Mucosa of rectum (tissue), 2 donors: ENCODE results near the gene UBR4.

Source experiments
- H3K27ac ChIP-seq, 2 donors: one replicate each; pipeline ENCODE4 v1.7.0; 2013; ENCODE audit warnings: inconsistent platforms in 2 of 2, low read depth in 2 of 2, low read length in 2 of 2
- H3K27me3 ChIP-seq, 2 donors: one replicate each; pipeline ENCODE4 v1.7.0; 2013; ENCODE audit warnings: low read length in 2 of 2; ENCODE audit not compliant: control insufficient read depth in 2 of 2, insufficient read depth in 2 of 2
- H3K36me3 ChIP-seq, 2 donors: one replicate each; pipeline ENCODE4 v1.7.0; 2013; ENCODE audit warnings: low read length in 2 of 2; ENCODE audit not compliant: control insufficient read depth in 2 of 2, insufficient read depth in 2 of 2
- H3K4me1 ChIP-seq, 2 donors: one replicate each; pipeline ENCODE4 v1.7.0; 2013; ENCODE audit warnings: low read length in 2 of 2, mild to moderate bottlenecking in 1 of 2; ENCODE audit not compliant: control insufficient read depth in 2 of 2, insufficient read depth in 2 of 2
- H3K4me3 ChIP-seq, 2 donors: one replicate each; pipeline ENCODE4 v1.7.0; 2013; ENCODE audit warnings: low read length in 2 of 2
- H3K9ac ChIP-seq, 2 donors: one replicate each; pipeline ENCODE4 v1.7.0; 2013; ENCODE audit warnings: low read length in 2 of 2, low read depth in 1 of 2, mild to moderate bottlenecking in 1 of 2
- H3K9me3 ChIP-seq, 2 donors: one replicate each; pipeline ENCODE4 v1.7.0; 2013; ENCODE audit warnings: low read length in 2 of 2; ENCODE audit not compliant: control insufficient read depth in 2 of 2
- donor health status: healthy.
- donor health status: Normal muscosa, but diverticular disease.

The UBR4 gene

DNA sequence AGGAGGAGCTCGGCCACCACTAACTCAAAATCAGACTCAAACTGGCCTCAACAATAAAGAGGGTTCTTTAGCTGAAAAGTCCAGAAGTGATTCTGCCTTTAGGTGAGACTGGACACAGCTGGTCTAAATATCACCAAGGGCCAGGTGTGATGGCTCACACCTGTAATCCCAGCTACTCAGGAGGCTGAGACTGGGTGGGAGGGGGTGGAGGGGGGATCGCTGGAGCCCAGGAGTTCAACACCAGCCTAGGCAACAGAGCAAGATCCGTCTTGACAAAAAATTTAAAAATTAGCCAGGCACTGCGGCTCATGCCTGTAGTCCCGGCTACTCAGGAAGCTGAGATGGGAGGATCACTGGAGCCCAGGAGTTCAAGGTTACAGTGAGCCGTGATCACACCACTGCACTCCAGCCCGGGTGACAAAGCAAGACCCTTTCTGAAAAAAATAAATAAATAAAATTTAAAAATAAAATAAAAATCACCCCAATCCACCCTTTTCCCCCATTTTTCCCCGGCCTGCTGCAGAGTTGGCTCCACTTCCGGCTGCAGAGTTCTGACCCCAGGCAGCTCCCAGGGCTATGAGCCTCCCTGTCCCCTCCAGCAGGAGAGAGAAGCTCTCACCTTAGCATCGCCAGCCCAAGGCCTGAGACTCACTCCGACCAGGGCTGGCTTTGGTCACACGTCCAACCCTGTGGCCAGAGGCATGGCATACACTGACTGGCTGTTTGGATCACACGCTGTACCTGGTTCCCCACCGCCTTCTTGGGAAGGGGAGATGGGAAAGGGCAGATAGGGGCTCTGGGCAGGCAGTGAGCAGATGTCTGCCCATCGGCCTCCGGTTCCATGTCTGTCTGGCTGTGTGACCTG is 166.3 kb downstream of the UBR4 start:
- Histone ChIP-seq H3K9me3 (no peaks in the 10 kb centered on the region), H3K36me3 (no peaks in the 10 kb centered on the region), H3K27me3 (peaks cover 0 to 3% of the 10 kb centered on the region in 2 donors), H3K4me3 (no peak overlapping the region), H3K4me1 (peaks cover 0 to 3% of the 10 kb centered on the region in 2 donors), H3K27ac (no peak overlapping the region), H3K9ac (no peak overlapping the region)

DNA sequence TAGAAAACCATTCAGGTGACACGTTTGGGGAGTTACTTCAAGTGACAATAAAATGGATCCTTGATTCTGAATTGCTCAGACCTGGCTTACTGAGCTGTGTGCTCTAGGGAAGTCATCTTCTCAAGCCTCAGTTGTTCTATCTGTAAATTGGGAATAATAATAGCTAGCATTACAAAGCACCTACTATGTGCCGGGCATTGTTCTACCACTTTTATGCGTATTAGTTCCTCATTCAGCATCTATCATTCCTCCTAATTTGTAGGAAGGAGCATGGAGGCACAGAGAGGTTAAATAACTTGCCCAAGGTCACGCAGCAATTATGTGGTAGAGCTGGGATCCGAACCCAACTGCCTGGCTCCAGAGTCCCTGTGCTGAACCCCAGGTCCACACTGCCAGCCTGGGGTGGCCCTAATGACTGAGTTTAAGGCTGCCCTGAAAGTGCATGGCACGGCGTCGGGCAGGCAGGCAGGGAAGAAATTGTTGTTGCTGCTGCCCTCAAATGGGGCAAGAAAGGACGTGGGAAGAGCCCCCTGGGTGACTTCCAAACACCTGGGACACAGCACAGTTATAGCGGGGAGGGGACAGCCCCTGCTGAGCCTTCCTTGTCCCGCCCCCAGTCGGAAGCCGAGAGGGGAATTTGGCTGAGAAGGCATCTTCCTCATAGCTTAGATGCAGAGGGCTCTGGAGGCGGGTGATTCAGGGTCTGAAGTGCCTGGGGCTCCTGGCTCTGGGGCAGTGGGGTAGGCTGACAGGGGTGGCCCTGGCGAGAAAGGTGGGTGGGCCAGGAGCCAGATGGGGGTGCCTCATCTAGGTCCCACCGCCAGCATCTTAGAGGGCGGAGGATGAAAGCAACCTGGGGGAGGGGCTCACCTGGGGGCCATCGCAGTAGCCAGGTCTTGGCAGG is 167.1 kb downstream of the UBR4 start:
- Histone ChIP-seq H3K27ac (no peak overlapping the region), H3K27me3 (peaks cover 0 to 3% of the 10 kb centered on the region in 2 donors)

DNA sequence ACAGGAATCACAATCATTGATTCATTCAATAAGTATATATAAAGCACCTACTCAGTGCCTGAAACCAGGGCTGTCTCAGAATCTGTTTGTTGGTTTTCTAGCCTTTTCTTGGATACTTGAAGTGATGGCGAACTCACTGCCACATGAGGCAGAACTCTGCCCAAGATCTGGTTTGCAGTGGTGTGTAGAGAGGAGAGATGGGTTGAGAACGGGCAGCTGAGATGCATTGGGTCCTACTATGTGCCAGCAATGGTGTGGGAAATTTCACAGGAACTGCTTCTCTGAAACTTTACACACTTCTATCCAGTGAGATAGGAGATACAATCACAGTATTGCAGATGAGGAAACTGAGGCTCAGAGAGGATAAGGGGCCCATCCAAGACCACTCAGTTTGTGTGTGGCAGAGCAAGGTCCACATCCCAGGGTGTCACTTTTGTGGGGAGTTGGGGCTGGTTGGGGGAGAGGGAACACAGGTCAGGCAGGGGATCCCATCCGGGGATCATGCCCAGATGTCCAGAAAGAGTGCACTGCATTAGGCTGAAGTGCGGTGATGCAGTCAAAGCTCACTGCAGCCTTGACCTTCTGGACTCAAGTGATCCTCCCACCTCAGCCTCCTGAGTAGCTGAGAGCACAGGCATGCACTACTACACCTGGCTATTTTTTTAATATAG is 169.9 kb downstream of the UBR4 start:
- Histone ChIP-seq H3K36me3 (no peaks in the 10 kb centered on the region), H3K9me3 (no peaks in the 10 kb centered on the region), H3K27ac (no peak overlapping the region), H3K27me3 (peaks cover 0 to 3% of the 10 kb centered on the region in 2 donors), H3K9ac (no peak overlapping the region), H3K4me1 (peaks cover 0 to 4% of the 10 kb centered on the region in 2 donors), H3K4me3 (no peak overlapping the region)

More for the DNA sequence above, 167.1 kb downstream of the UBR4 start:
- H3K9ac ChIP-seq: no peak overlapping the region
- H3K4me1 ChIP-seq: peaks cover 0 to 3% of the 10 kb centered on the region in 2 donors
- no peak overlapping the region for H3K4me3 ChIP-seq
- no peaks in the 10 kb centered on the region for H3K9me3 ChIP-seq
- no peaks in the 10 kb centered on the region for H3K36me3 ChIP-seq

DNA sequence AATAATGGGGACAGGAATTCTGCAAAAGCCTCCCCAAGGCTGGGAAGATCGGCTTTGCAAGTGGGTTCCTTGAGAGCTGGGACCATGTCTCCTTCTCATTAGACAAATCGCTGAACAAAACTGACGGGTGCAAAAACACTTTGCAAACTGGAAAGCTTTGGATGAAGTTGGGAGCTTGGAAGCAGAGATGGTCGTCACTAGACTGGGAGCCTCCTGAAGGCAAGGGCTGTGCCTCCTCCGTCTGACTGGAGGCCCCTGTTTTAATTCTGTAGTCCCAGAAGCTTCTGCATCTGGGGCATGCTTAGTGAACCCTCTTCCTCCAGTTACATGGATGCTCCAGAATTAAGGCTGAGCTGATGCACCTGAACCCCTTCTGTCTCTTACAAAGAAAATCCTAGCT is 171.3 kb downstream of the UBR4 start:
- no peak overlapping the region for H3K27ac ChIP-seq
- H3K4me3 ChIP-seq: no peak overlapping the region
- peaks cover 0 to 4% of the 10 kb centered on the region in 2 donors for H3K4me1 ChIP-seq
- H3K9me3 ChIP-seq: no peaks in the 10 kb centered on the region
- no peaks in the 10 kb centered on the region for H3K36me3 ChIP-seq
- H3K9ac ChIP-seq: no peak overlapping the region
- H3K27me3 ChIP-seq: no peaks in the 10 kb centered on the region

DNA sequence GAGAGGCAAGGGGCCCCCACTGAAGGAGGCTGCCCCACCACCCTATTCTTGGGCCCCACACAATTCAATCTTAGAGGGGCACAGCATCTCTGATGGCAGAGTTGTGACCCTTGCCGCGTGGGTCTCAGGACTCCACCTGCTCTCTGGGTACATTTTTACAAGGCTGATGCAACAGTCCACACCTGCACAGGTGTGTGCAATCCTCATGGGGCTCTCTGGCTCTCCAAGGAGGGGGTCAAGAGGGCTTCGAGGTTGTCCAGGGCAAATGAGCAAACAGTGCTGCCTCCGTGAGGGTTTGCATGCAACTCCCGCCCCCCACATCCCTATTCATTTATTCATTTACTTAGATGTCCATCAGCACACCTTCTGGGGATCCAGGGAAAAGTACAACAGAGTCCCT is 172.0 kb downstream of the UBR4 start:
- Histone ChIP-seq H3K4me3 (no peak overlapping the region), H3K36me3 (no peaks in the 10 kb centered on the region), H3K4me1 (peaks cover 0 to 4% of the 10 kb centered on the region in 2 donors), H3K27me3 (no peaks in the 10 kb centered on the region), H3K9ac (no peak overlapping the region), H3K9me3 (no peaks in the 10 kb centered on the region), H3K27ac (no peak overlapping the region)

DNA sequence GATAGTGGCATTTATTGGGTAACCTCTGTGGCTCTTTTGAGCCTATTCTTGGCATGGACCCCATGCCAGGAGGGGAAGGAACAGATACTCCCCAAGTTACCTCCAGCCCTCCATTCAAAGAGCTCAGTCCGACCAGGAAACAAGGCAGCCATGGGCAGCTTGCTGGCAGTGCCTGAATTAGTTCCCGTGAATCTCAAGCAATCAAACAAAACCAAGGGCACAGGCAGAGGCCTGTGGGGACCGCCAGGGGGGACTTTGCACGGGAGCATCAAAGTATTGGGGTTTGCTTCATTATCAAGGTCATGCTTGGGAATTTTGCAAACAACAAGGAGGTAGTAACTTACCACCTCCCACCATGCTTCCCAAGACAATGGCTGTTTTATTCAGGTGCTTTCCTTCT is 172.4 kb downstream of the UBR4 start:
- no peaks in the 10 kb centered on the region for H3K9me3 ChIP-seq
- H3K27me3 ChIP-seq: no peaks in the 10 kb centered on the region
- no peaks in the 10 kb centered on the region for H3K36me3 ChIP-seq
- no peak overlapping the region for H3K4me3 ChIP-seq
- H3K4me1 ChIP-seq: peaks cover 0 to 4% of the 10 kb centered on the region in 2 donors
- H3K9ac ChIP-seq: no peak overlapping the region
- no peak overlapping the region for H3K27ac ChIP-seq

DNA sequence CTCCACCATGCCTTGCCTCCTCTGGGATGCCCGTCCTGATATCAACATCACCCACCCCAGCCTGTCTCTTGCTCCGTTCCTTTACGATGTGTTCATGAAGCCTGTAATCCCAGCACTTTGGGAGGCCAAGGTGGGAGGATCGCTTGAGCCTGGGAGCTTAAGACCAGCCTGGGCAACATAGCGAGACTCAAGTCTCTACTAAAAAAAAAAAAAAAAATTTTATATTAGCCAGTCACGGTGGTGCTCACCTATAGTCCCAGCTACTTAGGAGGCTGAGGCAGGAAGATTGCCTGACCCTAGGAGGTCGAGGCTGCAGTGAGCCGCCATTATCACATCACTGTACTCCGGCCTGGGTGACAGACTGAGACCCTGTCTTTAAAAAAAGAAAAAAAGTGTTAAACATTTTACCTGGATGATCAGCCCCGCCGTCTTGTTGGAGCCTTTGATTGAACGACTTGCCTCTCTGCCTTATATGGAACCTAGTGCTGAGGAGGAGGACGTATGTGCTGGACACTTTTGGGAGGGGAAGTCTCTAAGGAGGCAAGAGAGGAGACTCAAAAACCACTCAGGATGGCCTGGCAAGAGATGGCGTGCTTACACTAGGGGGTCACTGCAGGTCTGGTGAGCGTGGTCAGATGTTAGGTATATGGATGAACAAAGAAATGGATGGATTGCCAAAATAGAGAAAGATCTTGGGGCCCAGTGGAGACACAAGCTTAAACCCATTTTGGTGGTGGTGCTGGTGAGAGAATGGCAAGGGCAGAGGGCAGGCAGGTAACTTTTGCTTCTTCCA is 173.1 kb downstream of the UBR4 start:
- Histone ChIP-seq H3K27me3 (no peaks in the 10 kb centered on the region), H3K9me3 (no peaks in the 10 kb centered on the region), H3K27ac (no peak overlapping the region), H3K9ac (no peak overlapping the region), H3K4me3 (no peak overlapping the region), H3K36me3 (no peaks in the 10 kb centered on the region), H3K4me1 (peaks cover 0 to 4% of the 10 kb centered on the region in 2 donors)

DNA sequence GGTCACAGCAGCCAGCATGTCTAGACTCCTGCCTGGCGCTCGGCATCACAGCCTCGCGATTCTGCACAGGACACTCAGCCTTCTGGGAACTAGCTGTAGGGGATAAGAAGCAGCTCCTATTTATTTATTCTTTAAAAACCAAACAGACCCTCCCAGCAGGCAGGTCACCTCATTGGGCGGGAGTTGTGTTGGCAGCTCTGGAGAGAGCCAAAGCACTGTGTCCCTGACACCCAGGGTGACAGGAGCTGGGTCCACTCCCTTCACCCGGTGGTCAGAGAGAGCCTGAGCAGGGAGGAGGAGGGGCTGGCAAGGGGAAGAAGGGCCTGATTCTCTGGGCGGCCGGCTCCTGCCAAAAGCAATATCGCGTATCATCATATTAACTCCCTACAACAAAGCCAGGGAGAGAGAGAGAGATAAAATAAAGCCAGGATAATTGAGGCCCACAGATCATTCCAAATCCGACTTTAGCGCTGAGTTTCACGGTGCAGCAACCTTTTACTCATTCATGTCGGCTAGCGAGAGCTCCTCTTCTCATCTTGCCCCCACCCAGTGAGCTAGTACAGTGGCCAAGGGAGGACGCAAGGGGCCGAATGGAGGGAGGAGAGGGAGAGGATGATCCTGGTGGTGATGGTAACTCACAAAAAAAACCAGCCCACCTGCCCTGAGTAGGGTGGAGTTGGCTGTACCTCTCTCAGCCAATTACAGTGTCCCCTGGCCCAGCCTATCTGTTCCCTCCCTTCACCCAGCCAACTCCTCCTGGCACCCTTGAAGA is 173.8 kb downstream of the UBR4 start:
- Histone ChIP-seq H3K9me3 (no peaks in the 10 kb centered on the region), H3K4me1 (peaks cover 0 to 4% of the 10 kb centered on the region in 2 donors), H3K9ac (no peak overlapping the region), H3K4me3 (no peak overlapping the region), H3K27me3 (no peaks in the 10 kb centered on the region), H3K36me3 (no peaks in the 10 kb centered on the region), H3K27ac (no peak overlapping the region)
